Karpas-422 (cell line): ENCODE measurements around the gene NPDC1. TPM values are rescaled to one million over a fixed set of nuclear protein-coding genes. Genes with fewer than 3 reads are reported as not detected.

Source experiments
- DNase-seq: peaks from one replicate; pipeline ENCODE4 v3.0.0-alpha.2; 2015
- H2AFZ ChIP-seq: fragments of 200-600 bp; sonication (generic); 2 replicates; pipeline ENCODE4 v1.6.1; 2014; ENCODE audit warnings: antibody characterized with exemption, low read length, mixed read lengths
- H3K27ac ChIP-seq: fragments of 200-600 bp; sonication (generic); 2 replicates; pipeline ENCODE4 v1.5.1; 2014; ENCODE audit warnings: mild to moderate bottlenecking, low read length, moderate library complexity
- H3K27me3 ChIP-seq: fragments of 200-600 bp; sonication (generic); 2 replicates; pipeline ENCODE4 v1.6.1; 2014; ENCODE audit warnings: low read length, mixed read lengths
- H3K36me3 ChIP-seq: fragments of 200-600 bp; sonication (generic); 2 replicates; pipeline ENCODE4 v1.6.1; 2014; ENCODE audit warnings: low read length, mixed read lengths; ENCODE audit not compliant: insufficient read depth
- H3K4me1 ChIP-seq: fragments of 200-600 bp; sonication (generic); 2 replicates; pipeline ENCODE4 v1.6.1; 2014; ENCODE audit warnings: mild to moderate bottlenecking, low read length, mixed read lengths
- H3K4me2 ChIP-seq: fragments of 200-600 bp; sonication (generic); 2 replicates; pipeline ENCODE4 v1.6.1; 2014; ENCODE audit warnings: low read length, low read depth, mild to moderate bottlenecking; ENCODE audit not compliant: poor library complexity, severe bottlenecking
- H3K4me3 ChIP-seq: fragments of 200-600 bp; sonication (generic); 2 replicates; pipeline ENCODE4 v1.5.1; 2014; ENCODE audit warnings: mild to moderate bottlenecking, antibody characterized with exemption, low read length, mixed read lengths
- H3K79me2 ChIP-seq: fragments of 200-600 bp; sonication (generic); 2 replicates; pipeline ENCODE4 v1.6.1; 2014; ENCODE audit warnings: mild to moderate bottlenecking, low read length, mixed read lengths
- H3K9ac ChIP-seq: fragments of 200-600 bp; sonication (generic); 2 replicates; pipeline ENCODE4 v1.6.0; 2014; ENCODE audit warnings: low read length
- H3K9me2 ChIP-seq: fragments of 200-600 bp; sonication (generic), shearing (Covaris generic); replicated peaks from 2 replicates; pipeline ENCODE4 v1.6.0; 2014; ENCODE audit warnings: mild to moderate bottlenecking, low read length, moderate library complexity; ENCODE audit not compliant: insufficient read depth
- H3K9me3 ChIP-seq: fragments of 300-700, 200-600 bp; sonication (generic); 2 replicates; pipeline ENCODE4 v1.6.1; 2014; ENCODE audit warnings: low read length, mixed read lengths
- H4K20me1 ChIP-seq: fragments of 200-600 bp; sonication (generic); 2 replicates; pipeline ENCODE4 v1.6.1; 2014; ENCODE audit warnings: mild to moderate bottlenecking, antibody characterized with exemption, low read length, low read depth; ENCODE audit not compliant: insufficient read depth
- total RNA-seq: library from RNA; depleted of rRNA; stranded (reverse); fragments of >200 nt; shearing (Covaris generic); gene quantifications from 2 replicates; pipeline ENCODE4 v1.2.3, GENCODE V29; 2014; ENCODE audit warnings: low replicate concordance

The NPDC1 gene
- total RNA-seq, 1 experiment from 2014 or later, result not detected

GRCh38 chr9:137077010-137077747 lies 31.2 kb upstream of the NPDC1 start, which contains the start of gene UAP1L1:
TSS of gene UAP1L1 (plus strand) at chr9:137077517. CDS start at chr9:137077533, 16 bp downstream.
- Histone ChIP-seq H4K20me1 (peaks cover 4% of the 10 kb centered on the region; the same call in 1 of the 2 replicates), H3K9ac (peak within 1 kb of the TSS; percentile 85), H3K27me3 (no peaks in the 10 kb centered on the region), H3K79me2 (no peaks in the 10 kb centered on the region), H2AFZ (peak within 1 kb of the TSS; percentile 76; the same call in 1 of the 2 replicates), H3K4me2 (peak within 1 kb of the TSS; percentile 85), H3K9me3 (no peaks in the 10 kb centered on the region), H3K4me1 (peaks cover 29% of the 10 kb centered on the region), H3K36me3 (no peaks in the 10 kb centered on the region), H3K27ac (no peak within 1 kb of the TSS), H3K9me2 (no peaks in the 10 kb centered on the region), H3K4me3 (peak within 1 kb of the TSS; percentile 81)
- DNase-seq, result peak; percentile 85

- Histone ChIP-seq H3K4me2 (peak overlapping the region; percentile 84), H3K9me2 (no peaks in the 10 kb centered on the region)
Observed at GRCh38 chr9:137076636-137077009, 30.6 kb upstream of the NPDC1 start.

GRCh38 chr9:137075275-137075775 lies 29.3 kb upstream of the NPDC1 start:
- DNase-seq, result no peak
- Histone ChIP-seq H3K9ac (peak overlapping the region; percentile 53), H3K36me3 (no peaks in the 10 kb centered on the region), H4K20me1 (peaks cover 4% of the 10 kb centered on the region; the same call in 1 of the 2 replicates), H2AFZ (no peak overlapping the region; the same call in 1 of the 2 replicates), H3K9me2 (no peaks in the 10 kb centered on the region), H3K4me2 (peak overlapping the region; percentile 53), H3K27me3 (no peaks in the 10 kb centered on the region), H3K4me1 (peaks cover 35% of the 10 kb centered on the region), H3K4me3 (peak overlapping the region; percentile 6; the same call in 1 of the 2 replicates), H3K27ac (peak overlapping the region; percentile 21; the same call in 1 of the 2 replicates), H3K9me3 (no peaks in the 10 kb centered on the region), H3K79me2 (no peaks in the 10 kb centered on the region)

More at GRCh38 chr9:137076636-137077009, 30.6 kb upstream of the NPDC1 start:
- no peaks in the 10 kb centered on the region for H3K36me3 ChIP-seq
- H3K79me2 ChIP-seq, result no peaks in the 10 kb centered on the region
- H3K4me3 ChIP-seq, result peak overlapping the region; percentile 69
- DNase-seq, result no peak
- H2AFZ ChIP-seq, result peak overlapping the region; percentile 76; the same call in 1 of the 2 replicates
- no peaks in the 10 kb centered on the region for H3K9me3 ChIP-seq
- H3K4me1 ChIP-seq, result peaks cover 26% of the 10 kb centered on the region
- no peak overlapping the region for H3K27ac ChIP-seq
- no peaks in the 10 kb centered on the region for H3K27me3 ChIP-seq
- H4K20me1 ChIP-seq, result peaks cover 4% of the 10 kb centered on the region; the same call in 1 of the 2 replicates
- H3K9ac ChIP-seq, result peak overlapping the region; percentile 85

GRCh38 chr9:137074657-137075274 lies 28.8 kb upstream of the NPDC1 start:
- no peaks in the 10 kb centered on the region for H3K36me3 ChIP-seq
- peak overlapping the region; percentile 53 for H3K4me2 ChIP-seq
- no peaks in the 10 kb centered on the region for H3K27me3 ChIP-seq
- H2AFZ ChIP-seq, result peak overlapping the region; percentile 68
- peak overlapping the region; percentile 21; the same call in 1 of the 2 replicates for H3K27ac ChIP-seq
- H3K9ac ChIP-seq, result peak overlapping the region; percentile 53
- peak; percentile 91 for DNase-seq
- H3K9me3 ChIP-seq, result no peaks in the 10 kb centered on the region
- H4K20me1 ChIP-seq, result peaks cover 4% of the 10 kb centered on the region; the same call in 1 of the 2 replicates
- H3K4me3 ChIP-seq, result peak overlapping the region; percentile 6; the same call in 1 of the 2 replicates
- peaks cover under 1% of the 10 kb centered on the region for H3K79me2 ChIP-seq
- peaks cover 35% of the 10 kb centered on the region for H3K4me1 ChIP-seq
- no peaks in the 10 kb centered on the region for H3K9me2 ChIP-seq

- peaks cover 8% of the 10 kb centered on the region for H3K79me2 ChIP-seq
- no peak overlapping the region for H3K4me3 ChIP-seq
- peaks cover 10% of the 10 kb centered on the region for H4K20me1 ChIP-seq
- no peaks in the 10 kb centered on the region for H3K36me3 ChIP-seq
- no peaks in the 10 kb centered on the region for H3K27me3 ChIP-seq
- no peak overlapping the region for H3K4me2 ChIP-seq
- H2AFZ ChIP-seq, result no peak overlapping the region
- H3K9ac ChIP-seq, result no peak overlapping the region
- H3K4me1 ChIP-seq, result peaks cover 39% of the 10 kb centered on the region
- no peak overlapping the region for H3K27ac ChIP-seq
- no peaks in the 10 kb centered on the region for H3K9me3 ChIP-seq
- H3K9me2 ChIP-seq, result no peaks in the 10 kb centered on the region
- no peak for DNase-seq
Observed at GRCh38 chr9:137073992-137074399, 28.0 kb upstream of the NPDC1 start.

- Histone ChIP-seq H3K4me1 (peaks cover 40% of the 10 kb centered on the region), H3K27ac (peak overlapping the region; percentile 48; the same call in 1 of the 2 replicates), H3K9me2 (no peaks in the 10 kb centered on the region), H3K4me2 (peak overlapping the region; percentile 100), H3K9me3 (no peaks in the 10 kb centered on the region), H4K20me1 (peaks cover 14% of the 10 kb centered on the region), H2AFZ (no peak overlapping the region), H3K79me2 (peaks cover 15% of the 10 kb centered on the region), H3K27me3 (no peaks in the 10 kb centered on the region), H3K9ac (peak overlapping the region; percentile 95), H3K36me3 (0 out of 2 replicates have a peak, but pooled peaks cover 3% of the 10 kb centered on the region), H3K4me3 (peak overlapping the region; percentile 100)
- no peak for DNase-seq
Observed at GRCh38 chr9:137071282-137071681, 25.3 kb upstream of the NPDC1 start.

- H3K9ac ChIP-seq, result peak overlapping the region; percentile 95
- 0 out of 2 replicates have a peak, but pooled peaks cover 3% of the 10 kb centered on the region for H3K36me3 ChIP-seq
- H2AFZ ChIP-seq, result peak overlapping the region; percentile 71; the same call in 1 of the 2 replicates
- H3K27ac ChIP-seq, result peak overlapping the region; percentile 48
- peaks cover 15% of the 10 kb centered on the region for H3K79me2 ChIP-seq
- peaks cover 17% of the 10 kb centered on the region for H4K20me1 ChIP-seq
- no peaks in the 10 kb centered on the region for H3K9me3 ChIP-seq
- peak overlapping the region; percentile 100 for H3K4me2 ChIP-seq
- no peaks in the 10 kb centered on the region for H3K27me3 ChIP-seq
- peak overlapping the region; percentile 100 for H3K4me3 ChIP-seq
- H3K9me2 ChIP-seq, result no peaks in the 10 kb centered on the region
- peak; percentile 66 for DNase-seq
- peaks cover 40% of the 10 kb centered on the region for H3K4me1 ChIP-seq
Observed at GRCh38 chr9:137070906-137071275, 24.9 kb upstream of the NPDC1 start.
